Activated naive CD8-positive, alpha-beta T cell treated with anti-CD3 and anti-CD28 coated beads for 36 hours (primary cell): ENCODE measurements around the gene KCNJ8. TPM values are rescaled to one million over a fixed set of nuclear protein-coding genes. Genes with fewer than 3 reads are reported as not detected.

ENCODE experiments used
- DNase-seq: peaks from one replicate; pipeline ENCODE4 v3.0.0; 2021
- H3K27ac Mint-ChIP-seq: one replicate; pipeline ENCODE4 v1.8.0; 2022; ENCODE audit warnings: mild to moderate bottlenecking, moderate library complexity, mixed read lengths
- H3K27me3 Mint-ChIP-seq: one replicate; pipeline ENCODE4 v1.8.0; 2022; ENCODE audit warnings: mild to moderate bottlenecking, mixed read lengths
- H3K36me3 Mint-ChIP-seq: one replicate; pipeline ENCODE4 v1.8.0; 2021; ENCODE audit warnings: mild to moderate bottlenecking, mixed read lengths
- H3K4me1 Mint-ChIP-seq: one replicate; pipeline ENCODE4 v1.8.0; 2021; ENCODE audit warnings: mixed read lengths
- H3K4me3 Mint-ChIP-seq: one replicate; pipeline ENCODE4 v1.8.0; 2022; ENCODE audit warnings: mild to moderate bottlenecking, moderate library complexity, mixed read lengths
- H3K9me3 Mint-ChIP-seq: one replicate; pipeline ENCODE4 v1.8.0; 2022; ENCODE audit warnings: mixed read lengths
- total RNA-seq, 2 experiments: library from RNA; stranded (reverse); gene quantifications; one replicate each; pipeline ENCODE4 v1.2.3, GENCODE V29; 2021

KCNJ8 gene
- total RNA-seq, 2 experiments from 2014 or later, result not detected

GRCh38 chr12:21766403-21766802 lies 8.1 kb downstream of the KCNJ8 start:
- no peaks in the 10 kb centered on the region for H3K9me3 Mint-ChIP-seq
- H3K4me3 Mint-ChIP-seq, result no peak overlapping the region
- no peak for DNase-seq
- H3K27ac Mint-ChIP-seq, result no peak overlapping the region
- no peaks in the 10 kb centered on the region for H3K36me3 Mint-ChIP-seq
- H3K27me3 Mint-ChIP-seq, result peaks cover 3% of the 10 kb centered on the region
- no peaks in the 10 kb centered on the region for H3K4me1 Mint-ChIP-seq

DNA sequence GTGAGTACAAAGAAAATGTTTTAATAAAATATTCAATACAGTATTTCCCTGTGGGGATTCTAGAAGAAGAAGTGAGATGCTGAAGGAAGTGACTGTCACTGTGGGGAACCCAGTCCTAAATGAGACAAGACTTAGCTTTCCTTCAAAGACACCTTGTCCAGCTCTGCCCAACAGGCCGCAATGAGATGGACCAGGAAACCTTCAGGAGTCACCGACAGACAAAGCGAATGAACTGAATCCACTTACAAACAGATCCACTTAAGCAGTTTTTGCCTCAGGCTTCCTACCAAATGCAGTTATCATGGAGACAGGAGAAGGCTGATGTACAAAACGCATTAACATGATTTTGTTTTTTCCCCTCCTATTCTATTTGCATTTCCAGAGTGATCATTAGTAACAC lies 9.6 kb downstream of the KCNJ8 start:
- Mint-ChIP-seq H3K4me3 (no peak overlapping the region), H3K36me3 (no peaks in the 10 kb centered on the region), H3K9me3 (no peaks in the 10 kb centered on the region), H3K27ac (no peak overlapping the region), H3K4me1 (no peaks in the 10 kb centered on the region), H3K27me3 (no peaks in the 10 kb centered on the region)
- DNase-seq, result no peak

DNA sequence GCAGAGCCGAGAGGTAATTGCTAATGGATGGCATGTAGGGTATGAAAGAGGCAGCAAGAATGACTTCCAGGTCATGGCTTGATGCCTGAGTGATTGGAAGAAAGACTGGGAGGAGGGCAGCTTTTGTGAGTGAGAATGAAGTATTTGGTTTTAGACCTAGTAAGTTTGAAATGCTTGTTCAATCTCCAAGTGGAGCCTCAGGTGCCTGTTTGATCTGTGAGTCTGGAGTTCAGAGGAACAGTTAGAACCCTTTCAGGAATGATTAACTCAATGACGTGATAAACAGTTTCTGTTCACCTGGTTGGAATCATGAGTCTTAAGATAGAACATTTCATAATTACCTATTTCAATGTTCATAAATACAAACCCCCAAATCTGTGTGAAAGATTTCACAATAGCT lies 10.4 kb downstream of the KCNJ8 start:
- H3K9me3 Mint-ChIP-seq, result peaks cover 2% of the 10 kb centered on the region
- no peak for DNase-seq
- no peak overlapping the region for H3K4me3 Mint-ChIP-seq
- H3K27me3 Mint-ChIP-seq, result no peaks in the 10 kb centered on the region
- no peaks in the 10 kb centered on the region for H3K4me1 Mint-ChIP-seq
- H3K27ac Mint-ChIP-seq, result no peak overlapping the region
- H3K36me3 Mint-ChIP-seq, result no peaks in the 10 kb centered on the region

- Mint-ChIP-seq H3K4me1 (no peaks in the 10 kb centered on the region), H3K36me3 (no peaks in the 10 kb centered on the region), H3K9me3 (peaks cover 2% of the 10 kb centered on the region), H3K27ac (no peak overlapping the region), H3K27me3 (no peaks in the 10 kb centered on the region), H3K4me3 (no peak overlapping the region)
- no peak for DNase-seq
Measured at GRCh38 chr12:21763531-21763930, 11.0 kb downstream of the KCNJ8 start.

GRCh38 chr12:21759737-21760136 lies 14.8 kb downstream of the KCNJ8 start:
- no peak for DNase-seq
- no peak overlapping the region for H3K4me3 Mint-ChIP-seq
- peaks cover 2% of the 10 kb centered on the region for H3K9me3 Mint-ChIP-seq
- H3K27ac Mint-ChIP-seq, result no peak overlapping the region
- H3K4me1 Mint-ChIP-seq, result no peaks in the 10 kb centered on the region
- no peaks in the 10 kb centered on the region for H3K36me3 Mint-ChIP-seq
- no peaks in the 10 kb centered on the region for H3K27me3 Mint-ChIP-seq

- peaks cover 2% of the 10 kb centered on the region for H3K9me3 Mint-ChIP-seq
- no peak overlapping the region for H3K27ac Mint-ChIP-seq
- H3K4me1 Mint-ChIP-seq, result no peaks in the 10 kb centered on the region
- no peak overlapping the region for H3K4me3 Mint-ChIP-seq
- peaks cover 3% of the 10 kb centered on the region for H3K27me3 Mint-ChIP-seq
- no peaks in the 10 kb centered on the region for H3K36me3 Mint-ChIP-seq
- DNase-seq, result no peak
Measured at GRCh38 chr12:21757735-21758134, 16.8 kb downstream of the KCNJ8 start.

DNA sequence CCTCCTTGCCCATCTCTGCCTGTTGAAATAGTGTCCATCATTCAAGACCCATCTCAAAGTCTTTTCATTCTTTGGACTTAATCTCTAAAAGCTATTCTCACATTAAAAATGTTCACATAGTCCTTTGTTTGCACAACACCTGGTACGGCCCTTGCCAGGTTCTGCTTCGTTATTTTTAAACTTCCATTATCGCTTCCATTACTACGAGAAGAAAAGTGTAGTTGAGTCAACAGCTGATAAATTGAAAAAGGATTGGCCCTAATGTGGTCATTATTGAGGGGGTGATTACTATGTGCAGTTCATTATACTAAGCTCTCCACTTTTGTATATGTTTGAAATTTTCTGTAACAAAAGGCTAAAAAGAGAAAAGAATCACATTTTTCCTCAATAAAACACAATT lies 17.8 kb downstream of the KCNJ8 start:
- H3K4me1 Mint-ChIP-seq, result no peaks in the 10 kb centered on the region
- H3K27ac Mint-ChIP-seq, result no peak overlapping the region
- DNase-seq, result no peak
- no peaks in the 10 kb centered on the region for H3K36me3 Mint-ChIP-seq
- no peak overlapping the region for H3K4me3 Mint-ChIP-seq
- H3K9me3 Mint-ChIP-seq, result peaks cover 2% of the 10 kb centered on the region
- H3K27me3 Mint-ChIP-seq, result peaks cover 3% of the 10 kb centered on the region

DNA sequence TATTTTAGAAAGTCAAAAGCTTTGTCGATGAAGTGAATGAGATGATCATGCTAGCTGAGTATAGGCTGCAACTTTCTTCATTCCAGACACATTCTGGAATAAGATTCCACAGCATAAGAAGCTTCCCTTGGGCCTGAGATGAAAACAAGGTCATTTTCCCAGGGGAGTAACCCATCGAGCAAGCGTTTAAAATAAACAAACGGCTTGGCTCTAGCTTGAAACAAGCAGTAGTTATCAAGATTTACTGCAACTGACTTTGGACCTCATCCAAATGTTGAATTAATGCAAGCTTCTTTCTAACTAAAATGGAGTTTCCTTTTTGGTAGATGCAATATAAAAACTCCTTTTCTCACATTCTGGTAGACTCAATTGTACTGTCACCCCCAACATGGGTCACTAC lies 23.0 kb downstream of the KCNJ8 start:
- Mint-ChIP-seq H3K27ac (no peak overlapping the region), H3K4me3 (no peak overlapping the region), H3K4me1 (no peaks in the 10 kb centered on the region), H3K36me3 (no peaks in the 10 kb centered on the region), H3K27me3 (peaks cover 12% of the 10 kb centered on the region), H3K9me3 (peaks cover 2% of the 10 kb centered on the region)
- no peak for DNase-seq

GRCh38 chr12:21745258-21745657 lies 29.2 kb downstream of the KCNJ8 start:
- H3K4me3 Mint-ChIP-seq, result no peak overlapping the region
- H3K36me3 Mint-ChIP-seq, result no peaks in the 10 kb centered on the region
- no peak overlapping the region for H3K27ac Mint-ChIP-seq
- no peak for DNase-seq
- no peaks in the 10 kb centered on the region for H3K4me1 Mint-ChIP-seq
- peaks cover 2% of the 10 kb centered on the region for H3K9me3 Mint-ChIP-seq
- H3K27me3 Mint-ChIP-seq, result peaks cover 15% of the 10 kb centered on the region

- peaks cover 25% of the 10 kb centered on the region for H3K27me3 Mint-ChIP-seq
- no peak overlapping the region for H3K4me3 Mint-ChIP-seq
- H3K36me3 Mint-ChIP-seq, result no peaks in the 10 kb centered on the region
- no peak overlapping the region for H3K27ac Mint-ChIP-seq
- no peaks in the 10 kb centered on the region for H3K4me1 Mint-ChIP-seq
- DNase-seq, result no peak
- H3K9me3 Mint-ChIP-seq, result no peaks in the 10 kb centered on the region
Measured at GRCh38 chr12:21731144-21731543, 43.4 kb downstream of the KCNJ8 start.

DNA sequence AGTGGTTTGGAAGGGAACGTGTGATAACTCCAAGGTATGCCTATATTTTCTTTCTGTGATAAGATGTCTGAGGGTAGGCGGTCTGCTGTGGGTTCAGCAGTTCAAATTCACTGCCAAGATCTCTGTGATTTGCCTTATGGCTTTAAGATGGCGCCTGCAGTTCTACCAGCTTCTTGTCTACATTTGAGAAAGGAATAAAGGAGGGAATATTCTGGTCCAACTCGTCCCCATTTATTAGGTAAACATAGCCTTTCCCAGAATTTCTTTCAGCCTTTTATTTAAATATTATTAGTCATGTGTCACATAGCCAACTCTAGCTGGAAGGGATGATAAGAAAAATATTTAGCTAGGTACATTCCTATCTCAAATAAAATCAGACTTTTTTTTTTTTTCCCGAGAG lies 48.8 kb downstream of the KCNJ8 start:
- Mint-ChIP-seq H3K36me3 (no peaks in the 10 kb centered on the region), H3K4me1 (no peaks in the 10 kb centered on the region), H3K27me3 (peaks cover 3% of the 10 kb centered on the region), H3K4me3 (no peak overlapping the region), H3K9me3 (no peaks in the 10 kb centered on the region), H3K27ac (no peak overlapping the region)
- DNase-seq, result no peak

- DNase-seq, result no peak
- H3K36me3 Mint-ChIP-seq, result no peaks in the 10 kb centered on the region
- H3K4me3 Mint-ChIP-seq, result no peak overlapping the region
- peaks cover 1% of the 10 kb centered on the region for H3K27me3 Mint-ChIP-seq
- H3K4me1 Mint-ChIP-seq, result no peaks in the 10 kb centered on the region
- no peak overlapping the region for H3K27ac Mint-ChIP-seq
- no peaks in the 10 kb centered on the region for H3K9me3 Mint-ChIP-seq
Measured at GRCh38 chr12:21718944-21719650, 55.4 kb downstream of the KCNJ8 start.

- Mint-ChIP-seq H3K27ac (no peak overlapping the region), H3K4me1 (no peaks in the 10 kb centered on the region), H3K36me3 (no peaks in the 10 kb centered on the region), H3K27me3 (peaks cover 3% of the 10 kb centered on the region), H3K9me3 (no peaks in the 10 kb centered on the region), H3K4me3 (no peak overlapping the region)
- no peak for DNase-seq
Measured at GRCh38 chr12:21718403-21718802, 56.1 kb downstream of the KCNJ8 start.

GRCh38 chr12:21717767-21718166 lies 56.7 kb downstream of the KCNJ8 start:
- H3K27me3 Mint-ChIP-seq, result peaks cover 3% of the 10 kb centered on the region
- H3K36me3 Mint-ChIP-seq, result no peaks in the 10 kb centered on the region
- H3K4me3 Mint-ChIP-seq, result no peak overlapping the region
- DNase-seq, result no peak
- no peaks in the 10 kb centered on the region for H3K9me3 Mint-ChIP-seq
- H3K4me1 Mint-ChIP-seq, result no peaks in the 10 kb centered on the region
- H3K27ac Mint-ChIP-seq, result no peak overlapping the region

DNA sequence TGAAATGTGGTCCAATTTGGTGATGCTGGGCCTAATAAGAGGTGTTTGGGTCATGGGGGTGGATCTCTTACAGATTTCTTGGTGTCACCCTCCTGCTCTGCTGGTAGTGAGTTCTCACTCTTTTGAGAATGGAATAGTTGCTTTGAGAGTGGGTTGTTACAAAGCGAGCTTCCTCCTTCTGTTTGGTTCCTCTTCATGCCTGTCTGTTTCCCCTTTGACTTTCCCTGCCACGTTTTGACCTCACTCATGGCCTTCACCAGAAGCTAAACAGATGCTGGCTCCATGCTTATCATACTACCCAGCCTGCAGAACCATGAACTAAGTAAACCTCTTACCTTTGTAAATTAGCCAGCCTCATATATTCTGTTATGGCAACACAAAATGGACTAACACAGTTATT lies 59.1 kb downstream of the KCNJ8 start:
- Mint-ChIP-seq H3K27me3 (peaks cover 6% of the 10 kb centered on the region), H3K4me3 (no peak overlapping the region), H3K9me3 (no peaks in the 10 kb centered on the region), H3K27ac (no peak overlapping the region), H3K36me3 (no peaks in the 10 kb centered on the region), H3K4me1 (no peaks in the 10 kb centered on the region)
- DNase-seq, result no peak
